Hepatocyte (in vitro differentiated cells): ENCODE results near the gene TSEN15. TPM values are rescaled to one million over a fixed set of nuclear protein-coding genes. Genes with fewer than 3 reads are reported as not detected.

ENCODE experiments used
- DNase-seq: peaks from one replicate; pipeline ENCODE4 v3.0.0-alpha.2; 2016; ENCODE audit warnings: low spot score
- H2AFZ ChIP-seq: fragments of 200-600 bp; sonication (generic); 2 replicates; pipeline ENCODE4 v1.6.0; 2016; ENCODE audit warnings: antibody characterized with exemption, mild to moderate bottlenecking
- H3K27ac ChIP-seq: fragments of 200-600 bp; sonication (generic); 2 replicates; pipeline ENCODE4 v1.5.1; 2016; ENCODE audit warnings: mild to moderate bottlenecking
- H3K27me3 ChIP-seq: fragments of 200-600 bp; sonication (generic); 2 replicates; pipeline ENCODE4 v1.6.1; 2016
- H3K36me3 ChIP-seq: fragments of 200-600 bp; sonication (generic); replicated peaks from 2 replicates; pipeline ENCODE4 v1.5.1; 2016; ENCODE audit warnings: low read depth; ENCODE audit not compliant: insufficient read depth
- H3K4me1 ChIP-seq: fragments of 200-600 bp; sonication (generic); 2 replicates; pipeline ENCODE4 v1.5.1; 2016; ENCODE audit warnings: mild to moderate bottlenecking, moderate library complexity; ENCODE audit not compliant: insufficient read depth
- H3K4me2 ChIP-seq: fragments of 200-600 bp; sonication (generic); 2 replicates; pipeline ENCODE4 v1.6.0; 2016
- H3K4me3 ChIP-seq: fragments of 200-600 bp; sonication (generic); 2 replicates; pipeline ENCODE4 v1.5.1; 2016; ENCODE audit warnings: mild to moderate bottlenecking
- H3K79me2 ChIP-seq: fragments of 200-600 bp; sonication (generic); 2 replicates; pipeline ENCODE4 v1.6.0; 2017; ENCODE audit warnings: mild to moderate bottlenecking
- H3K9me2 ChIP-seq: fragments of 200-600 bp; sonication (generic); replicated peaks from 2 replicates; pipeline ENCODE4 v1.6.0; 2017; ENCODE audit warnings: mild to moderate bottlenecking; ENCODE audit not compliant: insufficient read depth
- H3K9me3 ChIP-seq: fragments of 200-600 bp; sonication (generic); 2 replicates; pipeline ENCODE4 v1.5.1; 2016; ENCODE audit warnings: low read depth, mild to moderate bottlenecking
- H4K20me1 ChIP-seq: fragments of 200-600 bp; sonication (generic); 2 replicates; pipeline ENCODE4 v1.6.0; 2016; ENCODE audit warnings: mild to moderate bottlenecking; ENCODE audit not compliant: insufficient read depth, poor library complexity, severe bottlenecking
- CTCF ChIP-seq: fragments of 200-600 bp; sonication (generic); IDR thresholded peaks from 2 replicates; pipeline ENCODE4 v1.5.1; 2016; ENCODE audit warnings: antibody characterized with exemption, mild to moderate bottlenecking; ENCODE audit not compliant: poor library complexity
- EZH2 ChIP-seq: fragments of 200-600 bp; sonication (generic); IDR thresholded peaks from 2 replicates; pipeline ENCODE4 v1.6.1; 2016; ENCODE audit warnings: antibody characterized with exemption, mild to moderate bottlenecking, borderline replicate concordance
- EZH2phosphoT487 ChIP-seq: fragments of 200-600 bp; sonication (generic); IDR thresholded peaks from one replicate; pipeline ENCODE4 v1.6.1; 2018; ENCODE audit warnings: antibody characterized with exemption, mild to moderate bottlenecking, low read depth, moderate library complexity; ENCODE audit not compliant: unreplicated experiment, severe bottlenecking
- WGBS: methylation state at CpG from one replicate; pipeline ENCODE4 v1.1.6; 2016; ENCODE audit warnings: low lambda C conversion rate; ENCODE audit errors: missing lambda C conversion rate; 5-methylcytosine and 5-hydroxymethylcytosine counted together
- polyA plus RNA-seq: library from polyadenylated mRNA; unstranded; fragments of >200 nt; fragmentation: Nextera tagmentation; extraction: Ambion mirVana; gene quantifications from 2 replicates; pipeline ENCODE4 v1.2.1, GENCODE V29; 2016
- total RNA-seq: library from RNA; depleted of rRNA; stranded (reverse); fragments of >200 nt; gene quantifications from 2 replicates; pipeline ENCODE4 v1.2.3, GENCODE V29; 2014

TSEN15 gene
- total and polyA plus RNA-seq, 2 experiments from 2014 or later: 35.7 to 46.5 TPM

GRCh38 chr1:184082541-184083415, 31.2 kb downstream of the TSEN15 start:
- DNase-seq: no peak
- WGBS: 94% methylated on average over 5 of the region's 5 CpGs
- Histone ChIP-seq H3K27ac (no peak overlapping the region), H3K27me3 (no peaks in the 10 kb centered on the region), H2AFZ (no peak overlapping the region), H3K4me3 (no peak overlapping the region), H3K4me1 (peaks cover 4% of the 10 kb centered on the region), H3K9me3 (no peaks in the 10 kb centered on the region), H3K36me3 (no peaks in the 10 kb centered on the region), H3K4me2 (no peak overlapping the region), H3K9me2 (no peaks in the 10 kb centered on the region), H3K79me2 (no peaks in the 10 kb centered on the region), H4K20me1 (no peaks in the 10 kb centered on the region)
- TF ChIP-seq EZH2phosphoT487 (no peak), CTCF (no peak), EZH2 (no peak)

GRCh38 chr1:184085667-184086066, 34.1 kb downstream of the TSEN15 start:
- TF ChIP-seq EZH2phosphoT487: no peak
- Histone ChIP-seq H3K79me2 (no peaks in the 10 kb centered on the region), H3K4me2 (no peak overlapping the region), H3K9me2 (no peaks in the 10 kb centered on the region), H3K4me1 (no peaks in the 10 kb centered on the region), H4K20me1 (no peaks in the 10 kb centered on the region), H2AFZ (no peak overlapping the region), H3K36me3 (no peaks in the 10 kb centered on the region), H3K27ac (no peak overlapping the region), H3K4me3 (no peak overlapping the region), H3K27me3 (no peaks in the 10 kb centered on the region), H3K9me3 (no peaks in the 10 kb centered on the region)
- DNase-seq: no peak

GRCh38 chr1:184088037-184088436, 36.5 kb downstream of the TSEN15 start:
- WGBS: 79% methylated on average over 8 of the region's 8 CpGs
- DNase-seq: no peak
- no peaks in the 10 kb centered on the region for H3K27me3 ChIP-seq
- no peaks in the 10 kb centered on the region for H4K20me1 ChIP-seq
- no peaks in the 10 kb centered on the region for H3K79me2 ChIP-seq
- H3K9me2 ChIP-seq: no peaks in the 10 kb centered on the region
- H3K4me3 ChIP-seq: no peak overlapping the region
- no peak overlapping the region for H3K4me2 ChIP-seq
- no peak overlapping the region for H2AFZ ChIP-seq
- no peaks in the 10 kb centered on the region for H3K9me3 ChIP-seq
- H3K27ac ChIP-seq: no peak overlapping the region
- H3K4me1 ChIP-seq: no peaks in the 10 kb centered on the region
- no peaks in the 10 kb centered on the region for H3K36me3 ChIP-seq
- no peak for TF ChIP-seq CTCF
- no peak for TF ChIP-seq EZH2
- no peak for TF ChIP-seq EZH2phosphoT487

- Histone ChIP-seq H3K9me3 (no peaks in the 10 kb centered on the region), H3K9me2 (no peaks in the 10 kb centered on the region), H3K4me3 (no peak overlapping the region)
Measured at GRCh38 chr1:184093071-184093470, 41.5 kb downstream of the TSEN15 start.

More at GRCh38 chr1:184093071-184093470, 41.5 kb downstream of the TSEN15 start:
- no peak overlapping the region for H2AFZ ChIP-seq
- 81% methylated on average over 2 of the region's 2 CpGs for WGBS
- H3K4me2 ChIP-seq: no peak overlapping the region
- H3K79me2 ChIP-seq: no peaks in the 10 kb centered on the region
- no peaks in the 10 kb centered on the region for H3K36me3 ChIP-seq
- H3K27ac ChIP-seq: no peak overlapping the region
- DNase-seq: no peak
- no peak for TF ChIP-seq EZH2
- no peak for TF ChIP-seq CTCF
- no peak for TF ChIP-seq EZH2phosphoT487
- no peaks in the 10 kb centered on the region for H3K27me3 ChIP-seq
- H3K4me1 ChIP-seq: no peaks in the 10 kb centered on the region
- H4K20me1 ChIP-seq: no peaks in the 10 kb centered on the region
